ENCODE results near the gene FADS1. TPM values are rescaled to one million over a fixed set of nuclear protein-coding genes. Genes with fewer than 3 reads are reported as not detected.

Gene FADS1
- total and polyA plus RNA-seq, 2 of the 13 experiments (the other 11 are each of a cell fraction or from before 2014, with no cell fraction given): 91.8 to 108 TPM

DNA sequence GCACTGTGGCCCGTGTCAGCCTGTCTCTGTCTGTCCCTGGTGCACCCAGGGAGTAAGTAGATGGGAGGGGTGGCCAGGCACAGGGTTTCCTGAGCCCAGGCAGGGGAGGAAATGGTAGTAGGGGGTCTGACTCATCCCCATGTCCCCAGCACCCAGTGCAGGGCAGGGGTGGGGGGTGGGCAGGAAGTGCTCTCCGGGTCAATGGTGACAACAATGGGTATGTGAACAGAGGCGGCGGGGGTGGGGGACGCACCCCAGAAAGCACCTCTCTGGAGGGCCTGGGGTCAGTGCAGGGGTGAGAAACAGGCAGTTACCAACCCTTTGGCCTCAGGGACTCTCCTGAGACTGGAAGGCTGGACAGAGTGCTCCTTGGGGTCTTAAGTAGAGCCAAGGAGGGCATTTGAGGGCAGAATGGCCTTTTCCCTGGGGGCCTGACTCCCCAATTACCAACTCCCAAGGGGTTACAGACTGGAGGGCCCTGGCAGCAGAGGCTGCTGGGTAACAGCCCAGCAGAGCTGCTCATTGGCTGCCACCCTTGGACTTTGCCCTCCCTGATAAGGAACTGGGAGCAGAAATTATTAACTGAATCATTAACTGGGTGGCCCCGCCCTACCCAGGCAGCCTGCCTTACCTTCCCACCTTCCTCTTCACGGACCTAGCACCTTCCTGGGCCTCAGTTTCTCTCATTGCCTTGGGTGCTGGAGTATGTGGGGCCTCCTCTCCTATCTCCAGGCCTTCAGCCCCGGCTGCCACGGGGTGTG lies 60.2 kb downstream of the FADS1 start (continued):
- TF ChIP-seq SRSF9 (IDR thresholded peaks at IDR 0.05; ENCODE audit: borderline replicate concordance, insufficient read depth, low read depth, low read length, poor library complexity, severe bottlenecking): no peak
- TF ChIP-seq ZFP1 (CRISPR knock-in tag; IDR thresholded peaks at IDR 0.05): no peak
- no peak for TF ChIP-seq ZNF816 (CRISPR knock-in tag; IDR thresholded peaks at IDR 0.05; ENCODE audit: borderline replicate concordance)
- no peak for TF ChIP-seq PRMT3 (CRISPR knock-in tag; IDR thresholded peaks at IDR 0.05; ENCODE audit: borderline replicate concordance, low read depth)
- no peak for TF ChIP-seq ZNF326 (CRISPR knock-in tag; IDR thresholded peaks at IDR 0.05; ENCODE audit: borderline replicate concordance)
- TF ChIP-seq JUND (CRISPR knock-in tag; IDR thresholded peaks at IDR 0.05): peak; percentile 85; the same call in 1 of the 2 replicates
- no peak for TF ChIP-seq ZNF136 (CRISPR knock-in tag; IDR thresholded peaks at IDR 0.05; ENCODE audit: low read depth)
- no peak for TF ChIP-seq NFRKB (IDR thresholded peaks at IDR 0.05)
- no peak for TF ChIP-seq ZNF552 (CRISPR knock-in tag; IDR thresholded peaks at IDR 0.05; ENCODE audit: borderline replicate concordance)
- TF ChIP-seq NR2F2 (IDR thresholded peaks at IDR 0.05; ENCODE audit: borderline replicate concordance, low read depth): no peak; the same call in 1 of the 2 replicates
- TF ChIP-seq ZNF383 (CRISPR knock-in tag; IDR thresholded peaks at IDR 0.05; ENCODE audit: borderline replicate concordance): no peak
- TF ChIP-seq ZNF253 (CRISPR knock-in tag; IDR thresholded peaks at IDR 0.05; ENCODE audit: borderline replicate concordance): no peak
- no peak for TF ChIP-seq KDM3A (CRISPR knock-in tag; IDR thresholded peaks at IDR 0.05; ENCODE audit: low read depth)
- TF ChIP-seq ZNF841 (CRISPR knock-in tag; IDR thresholded peaks at IDR 0.05; ENCODE audit: borderline replicate concordance): no peak
- no peak for TF ChIP-seq DMAP1 (CRISPR knock-in tag; IDR thresholded peaks at IDR 0.05)
- TF ChIP-seq, protein P1, sequence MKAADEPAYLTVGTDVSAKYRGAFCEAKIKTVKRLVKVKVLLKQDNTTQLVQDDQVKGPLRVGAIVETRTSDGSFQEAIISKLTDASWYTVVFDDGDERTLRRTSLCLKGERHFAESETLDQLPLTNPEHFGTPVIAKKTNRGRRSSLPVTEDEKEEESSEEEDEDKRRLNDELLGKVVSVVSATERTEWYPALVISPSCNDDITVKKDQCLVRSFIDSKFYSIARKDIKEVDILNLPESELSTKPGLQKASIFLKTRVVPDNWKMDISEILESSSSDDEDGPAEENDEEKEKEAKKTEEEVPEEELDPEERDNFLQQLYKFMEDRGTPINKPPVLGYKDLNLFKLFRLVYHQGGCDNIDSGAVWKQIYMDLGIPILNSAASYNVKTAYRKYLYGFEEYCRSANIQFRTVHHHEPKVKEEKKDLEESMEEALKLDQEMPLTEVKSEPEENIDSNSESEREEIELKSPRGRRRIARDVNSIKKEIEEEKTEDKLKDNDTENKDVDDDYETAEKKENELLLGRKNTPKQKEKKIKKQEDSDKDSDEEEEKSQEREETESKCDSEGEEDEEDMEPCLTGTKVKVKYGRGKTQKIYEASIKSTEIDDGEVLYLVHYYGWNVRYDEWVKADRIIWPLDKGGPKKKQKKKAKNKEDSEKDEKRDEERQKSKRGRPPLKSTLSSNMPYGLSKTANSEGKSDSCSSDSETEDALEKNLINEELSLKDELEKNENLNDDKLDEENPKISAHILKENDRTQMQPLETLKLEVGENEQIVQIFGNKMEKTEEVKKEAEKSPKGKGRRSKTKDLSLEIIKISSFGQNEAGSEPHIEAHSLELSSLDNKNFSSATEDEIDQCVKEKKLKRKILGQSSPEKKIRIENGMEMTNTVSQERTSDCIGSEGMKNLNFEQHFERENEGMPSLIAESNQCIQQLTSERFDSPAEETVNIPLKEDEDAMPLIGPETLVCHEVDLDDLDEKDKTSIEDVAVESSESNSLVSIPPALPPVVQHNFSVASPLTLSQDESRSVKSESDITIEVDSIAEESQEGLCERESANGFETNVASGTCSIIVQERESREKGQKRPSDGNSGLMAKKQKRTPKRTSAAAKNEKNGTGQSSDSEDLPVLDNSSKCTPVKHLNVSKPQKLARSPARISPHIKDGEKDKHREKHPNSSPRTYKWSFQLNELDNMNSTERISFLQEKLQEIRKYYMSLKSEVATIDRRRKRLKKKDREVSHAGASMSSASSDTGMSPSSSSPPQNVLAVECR (CRISPR knock-in tag; IDR thresholded peaks at IDR 0.05; ENCODE audit: borderline replicate concordance): peak; percentile 60; the same call in 1 of the 2 replicates
- no peak for TF ChIP-seq ZNF629 (CRISPR knock-in tag; conservative IDR thresholded peaks at IDR 0.05)
- TF ChIP-seq, protein P2, sequence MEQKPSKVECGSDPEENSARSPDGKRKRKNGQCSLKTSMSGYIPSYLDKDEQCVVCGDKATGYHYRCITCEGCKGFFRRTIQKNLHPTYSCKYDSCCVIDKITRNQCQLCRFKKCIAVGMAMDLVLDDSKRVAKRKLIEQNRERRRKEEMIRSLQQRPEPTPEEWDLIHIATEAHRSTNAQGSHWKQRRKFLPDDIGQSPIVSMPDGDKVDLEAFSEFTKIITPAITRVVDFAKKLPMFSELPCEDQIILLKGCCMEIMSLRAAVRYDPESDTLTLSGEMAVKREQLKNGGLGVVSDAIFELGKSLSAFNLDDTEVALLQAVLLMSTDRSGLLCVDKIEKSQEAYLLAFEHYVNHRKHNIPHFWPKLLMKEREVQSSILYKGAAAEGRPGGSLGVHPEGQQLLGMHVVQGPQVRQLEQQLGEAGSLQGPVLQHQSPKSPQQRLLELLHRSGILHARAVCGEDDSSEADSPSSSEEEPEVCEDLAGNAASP (CRISPR knock-in tag; IDR thresholded peaks at IDR 0.05; ENCODE audit: borderline replicate concordance): peak; percentile 69; the same call in 1 of the 2 replicates
- TF ChIP-seq, protein P3, sequence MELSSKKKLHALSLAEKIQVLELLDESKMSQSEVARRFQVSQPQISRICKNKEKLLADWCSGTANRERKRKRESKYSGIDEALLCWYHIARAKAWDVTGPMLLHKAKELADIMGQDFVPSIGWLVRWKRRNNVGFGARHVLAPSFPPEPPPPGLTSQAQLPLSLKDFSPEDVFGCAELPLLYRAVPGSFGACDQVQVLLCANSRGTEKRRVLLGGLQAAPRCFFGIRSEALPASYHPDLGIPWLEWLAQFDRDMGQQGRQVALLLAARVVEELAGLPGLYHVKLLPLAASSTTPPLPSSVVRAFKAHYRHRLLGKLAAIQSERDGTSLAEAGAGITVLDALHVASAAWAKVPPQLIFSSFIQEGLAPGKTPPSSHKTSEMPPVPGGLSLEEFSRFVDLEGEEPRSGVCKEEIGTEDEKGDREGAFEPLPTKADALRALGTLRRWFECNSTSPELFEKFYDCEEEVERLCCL (CRISPR knock-in tag; IDR thresholded peaks at IDR 0.05; ENCODE audit: borderline replicate concordance): no peak
- TF ChIP-seq ZNF652 (CRISPR knock-in tag; IDR thresholded peaks at IDR 0.05; ENCODE audit: borderline replicate concordance, low read depth): peak; percentile 85
- TF ChIP-seq SAP130 (CRISPR knock-in tag; IDR thresholded peaks at IDR 0.05; ENCODE audit: low read depth): peak; percentile 74
- no peak for TF ChIP-seq ZNF432 (CRISPR knock-in tag; IDR thresholded peaks at IDR 0.05; ENCODE audit: borderline replicate concordance)
- no peak for TF ChIP-seq IRX3 (CRISPR knock-in tag; IDR thresholded peaks at IDR 0.05; ENCODE audit: borderline replicate concordance, low read depth)

All from HepG2 (cell line).